AG09309 (cell line): Measurements from ENCODE around the gene PCDHGB6.
"Not testable (repeated sequence)": the region's sequence is repeated elsewhere in the genome, so short reads cannot be mapped to it uniquely, and the experiment has no call there.

Experiments used
- DNase-seq: peaks from one replicate; pipeline ENCODE4 v3.0.0-alpha.2; 2010; ENCODE audit warnings: low read depth
- H3K4me3 ChIP-seq: 2 replicates; pipeline ENCODE4 v1.5.1; 2011; ENCODE audit warnings: mild to moderate bottlenecking, low read depth, low read length, moderate library complexity; ENCODE audit not compliant: control insufficient read depth
- TF ChIP-seq, protein P1 (sequence below): IDR thresholded peaks from 2 replicates; pipeline ENCODE4 v1.5.1; 2011; ENCODE audit warnings: mild to moderate bottlenecking, low read depth, low read length, inconsistent platforms; ENCODE audit not compliant: insufficient read depth, control insufficient read depth; ENCODE audit errors: missing control alignments

PCDHGB6 gene

DNA sequence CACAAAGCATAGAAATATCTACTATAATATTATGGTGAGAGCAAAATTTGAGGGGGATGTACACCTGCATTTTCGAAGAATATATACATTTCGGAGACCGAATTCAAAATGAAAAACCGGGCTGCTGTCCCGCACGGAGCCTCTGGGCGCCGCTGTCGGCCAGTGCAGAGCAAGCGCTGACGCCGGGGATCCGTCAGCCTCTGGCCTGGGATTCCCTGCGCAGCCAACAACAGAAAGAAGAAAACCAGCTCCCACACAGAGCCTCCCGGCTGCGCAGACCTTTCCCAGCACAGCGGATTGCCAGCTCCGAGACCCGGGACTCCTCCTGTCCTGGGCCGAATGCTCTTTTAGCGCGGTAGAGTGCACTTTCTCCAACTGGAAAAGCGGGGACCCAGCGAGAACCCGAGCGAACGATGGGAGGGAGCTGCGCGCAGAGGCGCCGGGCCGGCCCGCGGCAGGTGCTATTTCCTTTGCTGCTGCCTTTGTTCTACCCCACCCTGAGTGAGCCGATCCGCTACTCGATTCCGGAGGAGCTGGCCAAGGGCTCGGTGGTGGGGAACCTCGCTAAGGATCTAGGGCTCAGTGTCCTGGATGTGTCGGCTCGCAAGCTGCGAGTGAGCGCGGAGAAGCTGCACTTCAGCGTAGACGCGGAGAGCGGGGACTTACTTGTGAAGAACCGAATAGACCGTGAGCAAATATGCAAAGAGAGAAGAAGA is at the start of gene PCDHGB6:
PCDHGB6 (plus strand) TSS at position 232 of the 716 bp plus-strand sequence; CDS start at position 414, 182 bp downstream.
- not testable (repeated sequence) for H3K4me3 ChIP-seq, DNase-seq
- TF ChIP-seq, protein P1, sequence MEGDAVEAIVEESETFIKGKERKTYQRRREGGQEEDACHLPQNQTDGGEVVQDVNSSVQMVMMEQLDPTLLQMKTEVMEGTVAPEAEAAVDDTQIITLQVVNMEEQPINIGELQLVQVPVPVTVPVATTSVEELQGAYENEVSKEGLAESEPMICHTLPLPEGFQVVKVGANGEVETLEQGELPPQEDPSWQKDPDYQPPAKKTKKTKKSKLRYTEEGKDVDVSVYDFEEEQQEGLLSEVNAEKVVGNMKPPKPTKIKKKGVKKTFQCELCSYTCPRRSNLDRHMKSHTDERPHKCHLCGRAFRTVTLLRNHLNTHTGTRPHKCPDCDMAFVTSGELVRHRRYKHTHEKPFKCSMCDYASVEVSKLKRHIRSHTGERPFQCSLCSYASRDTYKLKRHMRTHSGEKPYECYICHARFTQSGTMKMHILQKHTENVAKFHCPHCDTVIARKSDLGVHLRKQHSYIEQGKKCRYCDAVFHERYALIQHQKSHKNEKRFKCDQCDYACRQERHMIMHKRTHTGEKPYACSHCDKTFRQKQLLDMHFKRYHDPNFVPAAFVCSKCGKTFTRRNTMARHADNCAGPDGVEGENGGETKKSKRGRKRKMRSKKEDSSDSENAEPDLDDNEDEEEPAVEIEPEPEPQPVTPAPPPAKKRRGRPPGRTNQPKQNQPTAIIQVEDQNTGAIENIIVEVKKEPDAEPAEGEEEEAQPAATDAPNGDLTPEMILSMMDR: peak; percentile 50

DNA sequence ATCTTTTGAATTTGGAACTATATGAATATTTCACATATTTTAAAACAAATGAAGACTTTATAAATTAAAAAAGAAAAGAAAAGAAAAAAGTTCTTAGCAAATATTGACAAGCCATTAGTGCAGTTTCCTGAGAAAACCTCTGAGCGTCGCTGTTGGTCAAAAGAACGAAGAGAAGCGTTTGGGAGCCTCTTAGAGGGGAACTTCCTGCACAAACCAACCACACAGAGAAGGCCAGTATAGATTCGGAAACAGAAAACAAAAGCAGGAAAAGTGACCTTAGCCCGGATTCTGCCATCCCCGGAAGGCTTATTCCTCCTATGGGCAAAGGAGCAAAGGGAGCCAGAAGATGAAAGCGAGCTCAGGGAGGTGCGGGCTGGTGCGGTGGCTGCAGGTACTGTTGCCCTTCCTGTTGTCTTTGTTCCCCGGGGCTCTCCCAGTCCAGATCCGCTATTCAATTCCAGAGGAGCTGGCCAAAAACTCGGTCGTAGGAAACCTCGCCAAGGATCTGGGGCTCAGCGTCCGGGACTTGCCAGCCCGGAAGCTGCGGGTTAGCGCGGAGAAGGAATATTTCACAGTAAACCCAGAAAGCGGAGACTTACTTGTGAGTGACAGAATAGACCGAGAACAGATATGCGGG is 47.9 kb upstream of the PCDHGB6 start, which contains the start of gene PCDHGB2:
PCDHGB2 (plus strand) TSS at position 205 of the 637 bp plus-strand sequence; CDS start at position 347, 142 bp downstream.
- TF ChIP-seq, protein P1: peak; percentile 59
- H3K4me3 ChIP-seq: peak within 1 kb of the TSS; percentile 59
- no peak for DNase-seq

DNA sequence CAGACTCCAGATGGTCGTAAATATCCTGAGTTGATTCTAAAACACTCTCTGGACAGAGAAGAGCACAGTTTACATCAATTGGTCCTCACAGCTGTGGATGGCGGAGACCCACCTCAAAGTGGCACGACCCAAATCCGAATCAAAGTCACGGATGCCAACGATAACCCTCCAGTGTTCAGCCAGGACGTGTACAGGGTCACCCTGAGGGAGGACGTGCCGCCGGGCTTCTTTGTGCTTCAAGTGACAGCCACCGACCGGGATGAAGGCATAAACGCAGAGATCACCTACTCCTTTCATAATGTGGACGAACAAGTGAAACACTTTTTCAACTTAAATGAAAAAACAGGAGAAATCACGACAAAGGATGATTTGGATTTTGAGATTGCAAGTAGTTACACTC is 47.1 kb upstream of the PCDHGB6 start:
- DNase-seq: no peak
- H3K4me3 ChIP-seq: peak overlapping the region; percentile 59; the same call in 1 of the 2 replicates
- TF ChIP-seq, protein P1: no peak

DNA sequence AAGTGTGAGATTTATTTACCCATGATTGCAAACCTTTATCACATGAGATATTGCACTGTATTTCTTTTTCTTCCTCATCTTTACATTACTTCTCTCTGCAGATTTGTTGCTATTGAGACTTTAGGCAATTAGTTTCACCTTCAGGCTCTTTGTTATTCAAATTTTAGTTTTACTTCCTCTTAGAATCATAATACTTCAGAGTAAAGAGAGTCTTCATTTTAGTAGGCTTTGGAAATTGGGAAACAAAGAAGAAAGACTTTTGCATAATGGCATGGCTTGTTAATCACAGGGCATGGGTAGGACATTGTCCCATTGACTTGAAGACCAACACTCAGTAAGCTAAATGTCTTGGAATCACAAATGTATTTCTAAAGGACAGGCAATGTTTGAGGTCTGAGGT is 45.1 kb upstream of the PCDHGB6 start:
- DNase-seq: no peak
- H3K4me3 ChIP-seq: no peak overlapping the region
- TF ChIP-seq, protein P1: no peak

DNA sequence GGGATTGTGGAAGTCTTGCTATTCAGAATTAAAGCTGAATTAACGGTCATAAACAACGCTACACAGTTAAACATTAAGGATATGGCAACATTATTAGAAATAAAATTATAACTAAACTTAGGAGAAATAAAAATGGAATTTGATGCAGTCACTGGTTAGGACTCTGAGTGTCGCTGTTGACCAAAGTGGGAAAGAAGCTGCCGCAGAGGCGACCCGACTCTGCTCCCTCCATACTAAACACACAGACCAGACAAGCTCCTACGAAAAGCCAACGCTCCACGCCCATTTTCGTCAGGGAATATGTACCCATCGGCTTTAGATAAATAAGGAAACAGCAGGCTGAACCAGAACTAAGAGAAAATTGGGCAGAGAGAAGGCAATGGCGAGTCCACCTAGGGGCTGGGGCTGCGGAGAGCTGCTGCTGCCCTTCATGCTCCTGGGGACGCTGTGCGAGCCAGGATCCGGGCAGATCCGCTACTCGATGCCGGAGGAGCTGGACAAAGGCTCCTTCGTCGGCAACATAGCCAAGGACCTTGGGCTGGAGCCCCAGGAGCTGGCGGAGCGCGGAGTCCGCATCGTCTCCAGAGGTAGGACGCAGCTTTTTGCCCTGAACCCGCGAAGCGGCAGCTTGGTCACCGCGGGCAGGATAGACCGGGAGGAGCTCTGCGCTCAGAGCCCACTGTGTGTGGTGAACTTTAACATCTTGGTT is 43.7 kb upstream of the PCDHGB6 start, which contains the start of gene PCDHGA5:
PCDHGA5 (plus strand) TSS at position 211 of the 709 bp plus-strand sequence; CDS start at position 380, 169 bp downstream.
- peak within 1 kb of the TSS; percentile 18 for H3K4me3 ChIP-seq
- DNase-seq: no peak
- TF ChIP-seq, protein P1: peak; percentile 27
